NCI-H2107 treated with DMSO at 0.1 percent for 48 hours (cell line): ENCODE data around the gene CAPN7.

Experiments
- DNase-seq: peaks from one replicate; lab custom pipeline; 2025; ENCODE audit not compliant: unreplicated experiment; lab: John Stamatoyannopoulos, UW

Gene CAPN7

GRCh38 chr3:15198686-15199085 is 7.4 kb upstream of the CAPN7 start:
- DNase-seq = no peak

- no peak for DNase-seq
Measured at GRCh38 chr3:15199493-15200105, 6.4 kb upstream of the CAPN7 start.

- DNase-seq = no peak
Measured at GRCh38 chr3:15204005-15204404, 2.0 kb upstream of the CAPN7 start.

GRCh38 chr3:15205482-15205933 is 538 bp upstream of the CAPN7 start:
- DNase-seq = no peak

GRCh38 chr3:15206662-15207576 is 873 bp downstream of the CAPN7 start:
- no peak for DNase-seq

GRCh38 chr3:15207836-15208504 is 1.9 kb downstream of the CAPN7 start:
- no peak for DNase-seq

GRCh38 chr3:15211937-15212336 is 5.9 kb downstream of the CAPN7 start:
- no peak for DNase-seq

- DNase-seq = no peak
Measured at GRCh38 chr3:15214758-15215157, 8.7 kb downstream of the CAPN7 start.

- no peak for DNase-seq
Measured at GRCh38 chr3:15215996-15216395, 9.9 kb downstream of the CAPN7 start.

- no peak for DNase-seq
Measured at GRCh38 chr3:15216501-15216900, 10.5 kb downstream of the CAPN7 start.

GRCh38 chr3:15217011-15217671 is 11.1 kb downstream of the CAPN7 start:
- DNase-seq = no peak

- DNase-seq = no peak
Measured at GRCh38 chr3:15217841-15218267, 11.8 kb downstream of the CAPN7 start.

- DNase-seq = no peak
Measured at GRCh38 chr3:15218689-15219088, 12.6 kb downstream of the CAPN7 start.

- DNase-seq = no peak
Measured at GRCh38 chr3:15220056-15220455, 14.0 kb downstream of the CAPN7 start.

GRCh38 chr3:15220661-15221060 is 14.6 kb downstream of the CAPN7 start:
- no peak for DNase-seq

- no peak for DNase-seq
Measured at GRCh38 chr3:15221574-15222217, 15.7 kb downstream of the CAPN7 start.

- no peak for DNase-seq
Measured at GRCh38 chr3:15223685-15224572, 17.9 kb downstream of the CAPN7 start.

- no peak for DNase-seq
Measured at GRCh38 chr3:15228147-15228546, 22.1 kb downstream of the CAPN7 start.

- DNase-seq = no peak
Measured at GRCh38 chr3:15229262-15229661, 23.2 kb downstream of the CAPN7 start.

GRCh38 chr3:15241341-15241740 is 35.3 kb downstream of the CAPN7 start:
- DNase-seq = no peak
